ENCODE data around the gene FATE1.

- TF ChIP-seq POLR2A (IDR thresholded peaks at IDR 0.05; ENCODE audit: insufficient read depth in 1 of 2, low read depth in 2 of 2, low read length in 2 of 2) (no peak), CERS6 (CRISPR knock-in tag; IDR thresholded peaks at IDR 0.05) (no peak), NCOA2 (CRISPR knock-in tag; IDR thresholded peaks at IDR 0.05) (no peak), FOXM1 (CRISPR knock-in tag; IDR thresholded peaks at IDR 0.05) (no peak), BCL3 (CRISPR knock-in tag; IDR thresholded peaks at IDR 0.05) (no peak), NFE2L2 (IDR thresholded peaks at IDR 0.05; ENCODE audit: low read length) (no peak), PBX3 (CRISPR knock-in tag; IDR thresholded peaks at IDR 0.05; ENCODE audit: borderline replicate concordance) (no peak)
Measured at GRCh38 chrX:151759041-151759708, 43.3 kb downstream of the FATE1 start.
